GM18502 (cell line): Measurements from ENCODE around the gene ARF5.
"Not testable (repeated sequence)": the region's sequence is repeated elsewhere in the genome, so short reads cannot be mapped to it uniquely, and the experiment has no call there.

Source experiments
- ATAC-seq: cut with Tn5 transposase; IDR thresholded peaks from one replicate; pipeline ENCODE4 v1.9.1; 2021; ENCODE audit warnings: mild to moderate bottlenecking; ENCODE audit not compliant: unreplicated experiment, poor library complexity

Gene ARF5

DNA sequence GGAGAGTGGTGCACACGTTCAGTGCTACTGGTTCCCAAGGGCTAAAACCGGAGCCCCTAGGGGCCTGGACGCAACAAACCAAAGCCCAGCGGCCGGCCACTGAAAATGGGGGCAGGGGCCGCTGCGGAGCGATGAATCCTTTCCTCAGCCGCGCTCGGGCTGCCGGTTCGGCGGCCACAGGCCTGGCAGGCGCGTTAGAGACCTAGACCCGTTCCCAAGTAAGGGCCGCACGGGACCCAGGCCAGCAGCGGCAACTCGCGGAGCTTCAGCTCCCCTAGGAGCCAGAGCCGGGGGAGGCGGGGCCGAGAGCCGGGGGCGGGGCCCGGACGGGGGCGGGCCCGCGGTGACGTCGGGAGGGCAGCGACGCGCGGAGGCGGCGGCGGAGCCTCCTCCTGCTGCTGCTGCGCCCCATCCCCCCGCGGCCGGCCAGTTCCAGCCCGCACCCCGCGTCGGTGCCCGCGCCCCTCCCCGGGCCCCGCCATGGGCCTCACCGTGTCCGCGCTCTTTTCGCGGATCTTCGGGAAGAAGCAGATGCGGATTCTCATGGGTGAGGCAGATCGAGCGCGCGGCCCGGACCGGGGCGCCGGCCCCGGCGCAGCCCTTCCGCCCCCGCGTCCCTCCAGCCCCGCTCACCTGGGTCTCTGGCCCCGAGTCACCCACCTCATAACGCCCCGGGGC, at the start of gene ARF5:
ARF5 (plus strand) TSS at position 393 of the 678 bp plus-strand sequence; CDS start at position 481, 88 bp downstream.
- ATAC-seq = peak; percentile 73

DNA sequence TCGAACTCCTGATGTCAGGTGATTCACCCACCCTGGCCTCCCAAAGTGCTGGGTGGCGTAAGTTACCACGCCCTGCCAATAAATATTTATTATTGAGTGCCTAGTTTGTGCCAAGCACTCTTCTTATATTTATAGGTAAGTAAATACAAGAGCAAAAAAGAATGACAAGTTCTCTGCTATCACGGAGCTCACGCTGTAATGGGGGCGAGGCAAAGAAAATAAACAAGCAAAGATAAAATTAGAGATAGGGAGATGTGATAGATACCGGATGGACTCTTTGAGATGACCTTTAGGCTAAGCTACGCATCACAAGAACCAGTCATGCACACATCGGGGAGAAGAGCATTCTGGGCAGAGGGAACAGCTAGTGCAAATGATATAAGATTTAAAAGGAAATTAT, 49.1 kb upstream of the ARF5 start:
- ATAC-seq = no peak

DNA sequence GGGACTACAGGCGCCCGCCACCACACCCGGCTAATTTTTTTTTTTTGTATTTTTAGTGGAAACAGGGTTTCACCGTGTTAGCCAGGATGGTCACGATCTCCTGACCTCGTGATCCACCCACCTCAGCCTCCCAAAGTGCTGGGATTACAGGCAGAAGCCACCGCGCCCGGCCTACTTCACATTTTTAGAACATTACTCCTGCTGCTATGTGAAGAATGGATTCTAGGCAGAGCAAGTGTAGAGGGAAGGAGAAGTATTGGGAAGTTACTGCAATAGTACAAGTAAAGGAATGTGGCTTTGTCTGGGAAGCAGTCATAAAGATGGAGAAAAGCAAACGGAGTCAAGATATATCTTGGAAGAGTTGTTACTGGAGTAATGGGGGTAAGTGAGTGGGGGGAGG, 47.8 kb upstream of the ARF5 start:
- ATAC-seq = not testable (repeated sequence)

DNA sequence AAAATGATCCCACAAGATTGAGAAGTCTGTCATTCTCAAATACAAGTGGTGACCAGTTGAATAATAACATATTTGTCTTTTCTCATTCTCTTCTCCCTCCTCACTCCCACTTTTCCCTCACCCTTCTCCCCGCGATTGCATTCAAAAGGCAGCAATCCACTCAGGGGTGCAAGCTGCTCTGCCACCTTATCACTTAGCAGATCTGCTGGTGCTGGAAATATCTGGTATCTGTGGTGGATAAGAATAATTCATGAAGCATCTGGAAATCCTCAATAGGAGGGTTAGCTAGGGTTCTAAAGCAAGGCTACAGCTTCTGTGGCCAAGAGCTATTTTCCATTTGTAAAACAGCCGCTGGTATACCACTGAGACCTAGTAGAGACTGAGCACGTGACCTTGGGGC, 46.7 kb upstream of the ARF5 start:
- ATAC-seq = no peak

DNA sequence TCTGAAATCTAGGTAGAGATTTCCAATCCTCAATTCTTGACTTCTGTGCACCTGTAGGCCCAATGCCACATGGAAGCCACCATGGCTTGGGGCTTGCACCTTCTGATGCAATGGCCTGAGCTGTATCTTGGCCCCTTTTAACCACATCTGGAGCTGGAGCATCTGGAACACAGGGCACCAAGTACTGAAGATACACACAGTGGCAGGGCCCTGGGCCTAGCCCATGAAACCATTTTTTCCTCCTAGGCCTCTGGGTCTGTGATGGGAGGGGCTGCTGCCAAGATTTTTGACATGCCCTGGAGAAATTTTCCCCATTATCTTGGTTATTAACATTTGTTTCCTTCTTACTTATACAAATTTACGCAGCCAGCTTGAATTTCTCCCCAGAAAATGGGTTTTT, 41.9 kb upstream of the ARF5 start:
- ATAC-seq = no peak

DNA sequence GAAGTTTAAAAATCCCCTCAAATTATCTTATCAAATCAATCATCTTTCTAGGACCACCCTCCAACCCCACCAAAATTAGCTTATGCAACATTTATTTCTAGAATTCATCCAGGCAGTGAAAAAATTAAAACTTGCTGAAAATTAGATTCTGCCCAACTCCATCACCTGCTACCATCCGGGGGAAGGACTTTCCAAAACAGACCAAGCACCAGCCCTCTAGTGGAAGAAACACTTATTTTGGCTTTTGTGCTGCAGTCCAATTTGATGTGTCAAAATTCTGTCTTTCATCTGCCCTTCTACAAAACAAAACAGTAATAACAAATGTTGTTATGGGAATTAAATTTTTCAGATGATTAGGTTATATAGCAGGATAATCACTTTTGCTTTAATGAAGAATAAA, 38.0 kb upstream of the ARF5 start:
- no peak for ATAC-seq

DNA sequence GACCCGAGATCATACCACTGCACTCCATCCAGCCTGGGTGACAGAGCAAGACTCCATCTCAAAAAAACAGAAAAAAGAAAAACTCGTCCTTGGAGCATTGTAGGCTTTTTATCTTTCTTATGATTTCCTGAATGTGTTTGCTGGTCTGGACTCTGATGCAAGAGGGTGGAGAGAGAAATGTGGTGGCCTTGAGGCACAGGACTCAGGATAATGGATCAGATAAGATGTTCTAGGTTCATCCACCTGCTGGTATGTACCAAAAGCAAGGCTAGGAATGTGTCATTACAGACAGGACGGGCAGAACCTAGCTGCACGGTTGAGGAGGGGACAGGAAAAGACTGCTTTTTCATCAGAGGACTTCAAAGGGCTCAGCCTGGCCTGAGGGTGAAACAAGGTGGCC, 36.3 kb upstream of the ARF5 start:
- ATAC-seq = no peak

DNA sequence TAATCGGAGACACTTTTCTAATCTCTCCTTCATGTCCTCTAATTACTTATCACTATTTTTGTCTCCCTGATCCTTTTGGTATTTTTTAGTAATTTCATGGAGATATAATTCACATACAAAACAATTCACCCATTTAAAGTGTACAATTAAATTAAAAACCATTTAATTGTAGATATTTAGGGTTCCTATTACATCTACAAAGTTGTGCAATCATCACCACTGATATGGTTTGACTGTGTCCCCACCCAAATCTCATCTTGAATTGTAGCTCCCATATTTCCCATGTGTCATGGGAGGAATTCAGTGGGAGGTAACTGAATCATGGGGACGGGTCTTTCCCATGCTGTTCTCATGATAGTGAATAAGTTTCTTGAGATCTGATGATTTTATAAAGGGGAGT, 31.8 kb upstream of the ARF5 start:
- ATAC-seq = no peak

DNA sequence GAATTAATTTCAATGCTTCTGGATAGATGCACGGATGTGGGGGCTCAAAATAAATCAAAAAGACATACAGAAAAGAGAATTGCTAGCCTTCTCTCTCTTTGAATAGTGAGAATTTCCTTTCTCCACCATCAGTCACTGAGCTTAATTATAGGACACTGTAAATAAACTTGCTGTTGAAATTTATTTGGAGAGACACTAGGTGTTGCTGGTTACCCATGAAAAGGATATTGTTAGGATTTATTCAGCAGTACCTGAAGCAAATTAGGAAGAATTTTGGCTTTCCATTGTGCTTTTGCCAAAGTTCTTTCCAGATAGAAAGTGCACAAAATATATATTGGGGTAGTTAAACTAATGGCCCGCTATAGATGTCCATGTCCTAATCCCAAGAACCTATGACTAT, 30.4 kb upstream of the ARF5 start:
- no peak for ATAC-seq

DNA sequence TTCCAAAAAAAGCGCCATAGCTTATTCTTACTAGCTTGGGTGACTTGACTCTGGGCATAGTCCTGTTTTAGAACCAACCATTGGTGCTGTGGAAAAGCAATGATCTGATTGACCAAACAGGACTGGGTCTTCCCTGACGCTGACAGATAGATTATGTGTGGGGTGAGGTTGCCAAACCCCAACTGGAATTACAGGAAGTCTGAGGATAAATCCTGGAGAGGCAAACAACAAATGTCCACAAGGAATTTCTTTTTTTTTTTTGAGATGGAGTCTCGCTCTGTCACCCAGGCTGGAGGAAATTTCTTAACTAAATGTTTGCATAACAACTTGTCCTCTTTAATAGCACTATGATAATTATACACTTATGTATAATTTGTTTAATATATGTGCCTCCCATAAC, 22.0 kb upstream of the ARF5 start:
- ATAC-seq = no peak

DNA sequence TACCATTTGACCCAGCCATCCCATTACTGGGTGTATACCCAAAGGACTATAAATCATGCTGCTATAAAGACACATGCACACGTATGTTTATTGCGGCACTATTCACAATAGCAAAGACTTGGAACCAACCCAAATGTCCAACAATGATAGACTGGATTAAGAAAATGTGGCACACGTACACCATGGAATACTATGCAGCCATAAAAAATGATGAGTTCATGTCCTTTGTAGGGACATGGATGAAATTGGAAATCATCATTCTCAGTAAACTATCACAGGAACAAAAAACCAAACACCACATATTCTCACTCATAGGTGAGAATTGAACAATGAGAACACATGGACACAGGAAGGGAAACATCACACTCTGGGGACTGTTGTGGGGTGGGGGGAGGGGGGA, 20.2 kb upstream of the ARF5 start:
- ATAC-seq = not testable (repeated sequence)

DNA sequence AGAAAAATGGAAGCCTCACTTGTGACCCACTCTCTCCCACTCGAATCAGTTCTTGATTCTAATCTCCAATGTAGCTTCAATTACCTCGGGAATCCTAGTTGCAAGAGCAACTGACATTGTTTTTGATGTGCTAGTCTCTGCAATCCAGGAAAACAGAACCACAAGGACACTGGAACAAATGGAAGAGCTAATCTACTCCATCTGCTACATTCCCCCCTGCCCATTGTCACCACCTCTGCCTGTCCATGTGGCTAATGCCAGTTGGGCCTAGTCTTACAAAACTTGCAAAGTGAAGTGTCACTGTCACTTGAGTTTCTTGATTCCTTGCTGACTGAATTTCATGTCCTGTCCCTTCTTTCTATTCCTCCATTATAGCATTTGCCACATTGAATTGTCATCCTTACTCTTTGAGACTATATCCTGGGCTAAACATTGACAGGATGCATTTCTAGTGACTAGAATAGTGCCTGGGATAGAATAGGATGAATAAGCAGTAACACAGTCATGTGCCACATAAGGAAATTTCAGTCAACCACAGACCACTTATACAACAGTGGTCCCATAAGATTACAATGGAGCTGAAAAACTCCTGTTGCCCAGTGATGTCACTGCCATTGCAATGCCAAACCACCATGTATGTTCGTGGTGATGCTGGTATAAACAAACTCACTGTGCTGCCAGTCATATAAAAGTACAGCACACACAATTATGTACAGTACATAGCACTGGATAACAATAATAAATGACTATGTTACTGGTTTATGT, 16.3 kb upstream of the ARF5 start:
- ATAC-seq = no peak

DNA sequence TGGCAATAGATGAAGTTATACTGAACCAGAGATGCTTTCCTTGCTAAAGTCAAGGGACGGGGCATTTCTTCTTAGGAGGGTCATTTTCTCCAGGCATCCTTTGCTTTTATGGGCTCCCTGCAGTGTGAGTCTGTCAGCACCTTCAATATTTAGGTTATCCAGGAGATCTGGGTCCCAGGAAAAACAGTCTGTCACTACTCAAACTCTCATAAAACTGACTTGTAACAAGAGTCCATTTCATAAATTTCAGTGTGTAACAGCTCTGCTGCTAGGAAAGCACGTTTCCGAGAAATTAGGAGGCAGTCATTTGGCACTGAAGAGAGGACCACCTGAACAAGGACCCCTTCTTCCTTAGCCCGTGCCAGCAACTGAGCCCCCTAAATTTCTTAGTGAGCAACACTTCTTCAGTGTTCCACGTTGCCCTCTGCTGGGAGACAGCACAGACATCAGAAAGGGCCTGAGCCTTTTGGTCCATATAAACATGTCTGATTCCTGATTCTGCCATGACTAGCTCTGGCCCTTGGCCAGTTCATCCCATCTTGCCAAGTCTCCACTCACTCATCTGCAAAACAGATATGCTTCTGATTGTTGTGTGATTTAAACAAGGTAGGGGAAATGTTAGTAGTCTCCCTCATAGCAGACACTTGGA, 10.1 kb upstream of the ARF5 start:
- ATAC-seq = no peak

DNA sequence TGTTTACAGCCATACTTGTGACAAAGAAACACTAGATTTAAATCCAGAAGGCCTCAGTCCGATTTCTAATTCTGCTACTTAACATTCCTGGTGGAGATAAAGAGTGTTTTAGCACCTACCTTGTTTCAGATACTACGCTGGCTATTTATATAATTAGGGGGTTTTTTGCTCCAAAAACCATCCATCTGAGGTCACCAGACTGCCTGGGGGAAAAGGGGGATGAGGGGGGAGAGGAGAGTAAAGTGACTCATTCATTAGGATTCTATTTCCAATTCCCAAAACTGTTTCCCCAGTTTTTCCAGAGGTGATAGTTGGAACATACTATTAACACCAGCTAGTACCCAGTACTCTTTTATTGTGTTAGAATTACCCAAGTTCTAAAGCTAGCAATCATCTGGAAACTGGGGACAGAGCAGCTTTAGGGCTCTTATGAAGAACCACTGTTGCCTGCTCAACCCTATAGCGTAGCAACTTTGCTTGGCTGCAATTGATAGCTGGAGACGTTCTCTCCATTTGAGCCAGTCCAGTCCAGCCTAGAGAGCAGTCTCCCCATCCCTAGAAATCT, 9.4 kb upstream of the ARF5 start:
- ATAC-seq = no peak

DNA sequence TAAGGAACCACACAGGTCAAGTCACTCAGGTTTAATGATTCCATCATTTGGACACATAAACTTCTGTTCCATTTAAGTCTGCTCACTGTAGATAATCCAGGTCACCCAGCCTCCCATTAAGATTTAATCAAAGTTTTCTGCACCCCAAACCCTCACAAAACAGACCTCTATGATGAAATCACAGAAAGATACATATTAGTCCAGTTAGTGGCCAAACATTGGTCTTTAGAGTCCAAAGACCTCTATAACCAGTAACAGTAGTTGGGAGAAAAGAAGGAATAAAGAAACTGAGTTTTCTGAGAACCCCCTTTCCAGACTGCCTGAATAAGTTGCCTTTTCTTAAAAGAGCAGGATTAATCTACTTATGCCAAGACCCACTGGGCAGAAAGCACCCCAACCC, 7.6 kb upstream of the ARF5 start:
- no peak for ATAC-seq

DNA sequence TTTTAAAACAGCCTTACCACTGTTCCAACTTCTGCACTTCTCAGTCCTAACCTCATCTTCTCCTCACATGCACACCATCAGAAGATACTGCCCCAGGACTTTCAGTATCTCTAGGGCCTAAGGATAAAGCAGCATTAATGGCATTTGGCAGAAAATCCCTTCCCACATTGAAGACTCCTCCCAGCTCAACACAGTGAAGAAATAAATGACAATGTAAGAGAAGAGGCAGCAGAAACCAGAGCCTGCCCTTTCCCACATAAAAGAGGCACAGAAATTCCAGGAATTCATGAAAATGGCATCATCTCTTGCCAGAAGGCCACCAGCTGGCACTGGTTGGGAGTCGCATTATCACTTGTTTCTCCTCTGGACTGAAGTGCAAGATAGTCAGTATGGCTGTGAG, 6.5 kb upstream of the ARF5 start:
- ATAC-seq = no peak

DNA sequence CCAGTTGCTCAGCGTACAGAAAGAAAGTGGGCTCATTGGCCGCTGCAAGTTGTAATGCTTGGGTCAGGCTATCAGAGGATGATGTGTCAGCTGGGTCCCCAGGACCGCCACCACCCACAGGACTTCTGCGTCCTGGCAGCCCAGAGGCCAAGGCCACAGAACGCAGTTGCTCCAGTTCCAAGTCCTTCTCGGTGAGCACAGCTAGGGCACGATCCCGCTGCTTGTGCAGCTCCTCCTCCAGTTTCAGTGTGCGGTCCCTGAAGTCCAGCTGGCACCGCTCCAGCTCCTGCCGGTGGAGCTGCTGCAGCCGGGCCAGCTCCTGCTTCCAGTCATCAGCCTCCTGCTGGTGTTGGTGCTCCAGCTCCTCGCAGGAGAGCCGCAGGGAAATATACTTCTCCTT, 5.8 kb upstream of the ARF5 start:
- ATAC-seq = no peak

DNA sequence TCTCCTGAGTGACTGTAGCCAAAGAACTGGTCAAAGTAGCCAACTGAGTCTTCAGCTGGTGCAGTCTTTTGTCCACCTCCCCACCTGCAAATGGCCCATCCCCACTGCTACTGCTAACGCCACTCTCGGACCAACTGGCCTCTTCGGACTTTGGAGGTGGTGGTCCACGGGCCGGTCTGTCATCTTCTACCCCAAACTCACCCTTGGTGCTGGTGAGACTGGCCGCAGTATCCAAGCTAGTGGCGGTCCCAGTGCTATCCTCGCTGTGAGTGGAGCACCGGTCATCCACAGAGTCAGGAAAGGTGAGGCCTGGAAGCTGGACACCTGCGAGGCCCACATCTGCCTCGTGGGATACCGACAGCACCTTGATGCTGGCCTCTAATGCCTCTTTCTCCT, 3.6 kb upstream of the ARF5 start:
- no peak for ATAC-seq

DNA sequence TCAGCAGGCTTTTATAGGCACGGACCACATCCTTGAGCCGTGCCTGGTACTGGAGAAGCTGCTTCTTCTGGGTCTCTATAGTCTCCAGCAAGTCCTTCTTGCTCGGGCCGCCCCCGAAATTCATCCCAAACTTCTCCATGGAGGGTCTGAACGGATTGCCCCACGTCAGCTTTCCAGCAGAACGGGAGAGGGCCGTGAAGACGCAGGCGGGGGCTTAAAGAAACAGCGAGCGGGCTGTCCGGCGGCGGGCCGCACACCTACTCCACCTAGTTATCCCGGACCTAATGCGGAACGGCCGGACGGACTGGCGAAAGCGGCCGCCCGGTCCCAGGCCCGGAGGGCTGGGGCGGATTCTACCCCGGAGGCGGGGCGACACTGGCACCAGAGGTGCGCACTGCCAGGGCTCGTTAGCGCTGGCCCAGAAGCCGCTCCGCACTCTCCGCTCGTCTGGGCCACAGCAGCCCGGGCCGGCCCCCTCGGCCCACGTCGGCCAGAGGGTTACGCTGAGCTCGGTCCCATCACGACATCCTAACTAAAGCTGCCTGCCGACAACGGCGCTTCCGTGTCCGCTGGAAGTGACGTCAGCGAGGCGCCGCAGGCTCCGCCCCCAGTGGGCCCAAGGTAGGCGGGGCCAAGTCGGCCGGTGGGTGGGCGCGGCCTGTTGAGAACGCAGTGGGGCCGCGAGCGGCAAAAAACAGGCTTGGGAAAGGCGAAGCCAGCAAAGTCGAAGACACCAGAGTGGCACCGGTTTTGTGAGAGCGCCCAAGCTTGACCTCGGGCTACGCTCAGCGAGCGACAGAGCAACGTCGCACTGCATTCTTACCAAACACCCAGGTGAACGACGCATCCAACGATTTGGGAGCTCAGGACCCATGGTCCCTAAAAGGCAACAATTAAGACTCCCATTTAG, 2.9 kb upstream of the ARF5 start, which contains the start of gene GCC1:
GCC1 (minus strand) TSS at position 553 of the 910 bp plus-strand sequence; CDS start at position 139, 414 bp downstream.
- ATAC-seq = peak; percentile 83

DNA sequence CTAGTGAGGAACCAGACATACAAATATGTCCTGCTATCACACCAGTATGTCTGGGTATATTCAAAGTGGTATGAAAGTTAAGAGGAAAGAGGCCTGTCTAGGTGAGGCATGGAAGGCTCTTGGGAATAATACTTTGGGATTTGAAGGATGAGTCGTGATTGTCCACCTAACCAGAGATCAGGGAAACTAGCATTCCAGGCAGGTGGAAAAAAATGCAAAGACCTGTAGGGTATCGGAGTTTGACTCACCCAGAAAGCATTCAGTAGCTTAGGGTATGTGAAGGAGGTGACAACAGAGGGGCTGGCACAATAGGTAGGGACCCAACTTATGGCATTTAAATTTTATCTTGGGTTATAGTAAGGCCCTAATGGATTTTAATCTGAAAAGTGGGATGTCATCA, 1.9 kb upstream of the ARF5 start:
- ATAC-seq = no peak
